Activated CD8-positive, alpha-beta memory T cell treated with anti-CD3 and anti-CD28 coated beads for 48 hours (primary cell): Measurements from ENCODE around the gene MACROD2.
"Not testable (repeated sequence)": the region's sequence is repeated elsewhere in the genome, so short reads cannot be mapped to it uniquely, and the experiment has no call there.

Experiments
- DNase-seq, 3 experiments: peaks; one replicate each; pipeline ENCODE4 v3.0.0-alpha.2; 2020; ENCODE audit warnings: low read depth in 2 of 3, low spot score in 2 of 3

MACROD2 gene

GRCh38 chr20:15185913-15186312 lies 1190.6 kb downstream of the MACROD2 start:
- DNase-seq = no peak

GRCh38 chr20:15187612-15188011 lies 1192.3 kb downstream of the MACROD2 start:
- no peak for DNase-seq

GRCh38 chr20:15188415-15188814 lies 1193.1 kb downstream of the MACROD2 start:
- no peak for DNase-seq

GRCh38 chr20:15191082-15191723 lies 1195.9 kb downstream of the MACROD2 start:
- DNase-seq = no peak

GRCh38 chr20:15195378-15195777 lies 1200.1 kb downstream of the MACROD2 start:
- DNase-seq = no peak

- DNase-seq = no peak
Observed at GRCh38 chr20:15196547-15197255, 1201.4 kb downstream of the MACROD2 start.

GRCh38 chr20:15198017-15198416 lies 1202.7 kb downstream of the MACROD2 start:
- not testable (repeated sequence) for DNase-seq

- DNase-seq = no peak
Observed at GRCh38 chr20:15199698-15200097, 1204.4 kb downstream of the MACROD2 start.

- no peak for DNase-seq
Observed at GRCh38 chr20:15200147-15200565, 1204.8 kb downstream of the MACROD2 start.

- DNase-seq = no peak
Observed at GRCh38 chr20:15201602-15202001, 1206.3 kb downstream of the MACROD2 start.

GRCh38 chr20:15204234-15204633 lies 1208.9 kb downstream of the MACROD2 start:
- DNase-seq = no peak

GRCh38 chr20:15205028-15205427 lies 1209.7 kb downstream of the MACROD2 start:
- no peak for DNase-seq

GRCh38 chr20:15205719-15206118 lies 1210.4 kb downstream of the MACROD2 start:
- no peak for DNase-seq

- DNase-seq = no peak
Observed at GRCh38 chr20:15209537-15209936, 1214.2 kb downstream of the MACROD2 start.

- no peak for DNase-seq
Observed at GRCh38 chr20:15214051-15214450, 1218.7 kb downstream of the MACROD2 start.

GRCh38 chr20:15220009-15220656 lies 1224.8 kb downstream of the MACROD2 start:
- no peak for DNase-seq

GRCh38 chr20:15220778-15221565 lies 1225.7 kb downstream of the MACROD2 start:
- DNase-seq = no peak

GRCh38 chr20:15222502-15223330 lies 1227.4 kb downstream of the MACROD2 start:
- no peak for DNase-seq

GRCh38 chr20:15224199-15224598 lies 1228.9 kb downstream of the MACROD2 start:
- DNase-seq = no peak

- DNase-seq = no peak
Observed at GRCh38 chr20:15227102-15227501, 1231.8 kb downstream of the MACROD2 start.

- DNase-seq = no peak
Observed at GRCh38 chr20:15232243-15232642, 1236.9 kb downstream of the MACROD2 start.
